Measurements from ENCODE around the gene OAT.
A peak's percentile ranks its signal among the peaks of the same experiment; 100 is the strongest.

The OAT gene

DNA sequence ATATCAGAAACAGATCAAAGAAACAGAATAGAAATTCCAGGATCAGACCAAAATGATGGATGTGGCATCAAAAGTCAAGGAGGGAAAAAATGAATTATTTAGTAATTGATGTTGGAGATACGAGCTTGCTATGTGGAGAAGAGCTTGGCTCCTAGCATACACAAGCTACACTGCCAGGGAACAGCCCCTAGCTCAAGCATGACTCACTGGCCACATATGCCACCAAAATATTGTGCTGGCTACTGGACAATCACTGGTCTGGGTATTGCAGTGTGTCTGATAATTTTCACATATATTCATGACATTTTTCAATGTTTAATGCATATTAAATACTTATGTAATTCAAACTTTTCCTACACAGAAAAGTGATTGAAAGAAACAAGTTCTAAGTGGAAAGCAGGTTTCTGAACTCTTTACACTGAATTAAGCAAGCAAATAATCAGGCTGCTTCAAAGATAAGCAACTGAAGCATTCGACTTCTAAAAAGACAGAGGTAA lies 59.3 kb downstream of the OAT start:
- no peaks in the 10 kb centered on the region for H3K36me3 ChIP-seq (ENCODE audit: control insufficient read depth in 4 of 4, insufficient read depth in 4 of 4, low read length in 3 of 4)
- ChIA-PET CTCF (no interaction called here), POLR2A (no interaction called here)
- no peak overlapping the region for H3K27ac ChIP-seq (ENCODE audit: insufficient read depth in 1 of 2, low read depth in 1 of 2, low read length in 2 of 2, poor library complexity in 1 of 2, severe bottlenecking in 2 of 2)
- no peak for DNase-seq
- peaks cover 0 to 15% (median 6%) of the 10 kb centered on the region in 5 experiments for H3K9me3 ChIP-seq (ENCODE audit: control extremely low read depth in 1 of 5, control insufficient read depth in 4 of 5, insufficient read depth in 2 of 5, low read depth in 1 of 5, low read length in 4 of 5)
- WGBS (ENCODE audit: insufficient coverage): no CpG with 5 or more reads among the region's 2 CpGs
- H3K4me1 ChIP-seq (ENCODE audit: control extremely low read depth in 1 of 4, control insufficient read depth in 4 of 4, insufficient read depth in 4 of 4, low read length in 3 of 4): peaks cover 2 to 7% (median 6%) of the 10 kb centered on the region in 4 experiments
- H3K4me3 ChIP-seq (ENCODE audit: control insufficient read depth in 1 of 7, extremely low read depth in 1 of 7, insufficient read depth in 4 of 7, low read depth in 2 of 7, low read length in 6 of 7): no peak overlapping the region
- peaks cover 0 to 2% (median 0%) of the 10 kb centered on the region in 5 experiments for H3K27me3 ChIP-seq (replicated peaks in 2 of 5; ENCODE audit: control insufficient read depth in 4 of 5, insufficient read depth in 5 of 5, low read length in 4 of 5)

DNA sequence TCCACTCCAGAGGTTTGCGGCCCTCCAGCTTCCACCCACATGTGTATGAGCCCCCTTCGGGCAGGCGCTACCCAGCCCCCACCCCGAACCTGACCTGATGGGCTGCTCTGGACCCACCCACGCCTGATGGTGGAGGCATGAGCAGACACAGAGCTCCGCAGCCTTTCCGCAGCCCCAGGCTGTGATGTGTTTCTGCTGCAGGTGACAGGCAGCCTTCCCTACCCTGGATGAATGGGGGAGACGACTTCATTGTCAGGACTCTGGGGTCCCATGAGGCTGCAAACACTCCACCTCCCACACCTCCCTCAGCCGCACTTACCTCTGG lies 61.2 kb downstream of the OAT start:
- no peak for DNase-seq
- H3K4me1 ChIP-seq (ENCODE audit: control extremely low read depth in 1 of 4, control insufficient read depth in 4 of 4, insufficient read depth in 4 of 4, low read length in 3 of 4): peaks cover 2 to 8% (median 7%) of the 10 kb centered on the region in 4 experiments
- no peaks in the 10 kb centered on the region for H3K36me3 ChIP-seq (ENCODE audit: control insufficient read depth in 4 of 4, insufficient read depth in 4 of 4, low read length in 3 of 4)
- peaks cover 0 to 15% (median 6%) of the 10 kb centered on the region in 5 experiments for H3K9me3 ChIP-seq (ENCODE audit: control extremely low read depth in 1 of 5, control insufficient read depth in 4 of 5, insufficient read depth in 2 of 5, low read depth in 1 of 5, low read length in 4 of 5)
- H3K27me3 ChIP-seq (replicated peaks in 2 of 5; ENCODE audit: control insufficient read depth in 4 of 5, insufficient read depth in 5 of 5, low read length in 4 of 5): peaks cover 0 to 2% (median 0%) of the 10 kb centered on the region in 5 experiments
- POLR2A ChIA-PET: no interaction called here
- CTCF ChIA-PET: no interaction called here
- H3K4me3 ChIP-seq (ENCODE audit: control insufficient read depth in 1 of 7, extremely low read depth in 1 of 7, insufficient read depth in 4 of 7, low read depth in 2 of 7, low read length in 6 of 7): no peak overlapping the region
- 93% methylated on average over 7 of the region's 9 CpGs for WGBS (ENCODE audit: insufficient coverage)
- H3K27ac ChIP-seq (ENCODE audit: insufficient read depth in 1 of 2, low read depth in 1 of 2, low read length in 2 of 2, poor library complexity in 1 of 2, severe bottlenecking in 2 of 2): no peak overlapping the region

- ChIA-PET CTCF (no interaction called here), POLR2A (no interaction called here)
- DNase-seq: no peak
- H3K4me3 ChIP-seq (ENCODE audit: control insufficient read depth in 1 of 7, extremely low read depth in 1 of 7, insufficient read depth in 4 of 7, low read depth in 2 of 7, low read length in 6 of 7): no peak overlapping the region
- 90% methylated on average over 12 of the region's 13 CpGs for WGBS (ENCODE audit: insufficient coverage)
- peaks cover 0 to 15% (median 6%) of the 10 kb centered on the region in 5 experiments for H3K9me3 ChIP-seq (ENCODE audit: control extremely low read depth in 1 of 5, control insufficient read depth in 4 of 5, insufficient read depth in 2 of 5, low read depth in 1 of 5, low read length in 4 of 5)
- peaks cover 2 to 8% (median 7%) of the 10 kb centered on the region in 4 experiments for H3K4me1 ChIP-seq (ENCODE audit: control extremely low read depth in 1 of 4, control insufficient read depth in 4 of 4, insufficient read depth in 4 of 4, low read length in 3 of 4)
- no peaks in the 10 kb centered on the region for H3K36me3 ChIP-seq (ENCODE audit: control insufficient read depth in 4 of 4, insufficient read depth in 4 of 4, low read length in 3 of 4)
- no peak overlapping the region for H3K27ac ChIP-seq (ENCODE audit: insufficient read depth in 1 of 2, low read depth in 1 of 2, low read length in 2 of 2, poor library complexity in 1 of 2, severe bottlenecking in 2 of 2)
- peaks cover 0 to 2% (median 0%) of the 10 kb centered on the region in 5 experiments for H3K27me3 ChIP-seq (replicated peaks in 2 of 5; ENCODE audit: control insufficient read depth in 4 of 5, insufficient read depth in 5 of 5, low read length in 4 of 5)
These were observed 61.8 kb downstream of the OAT start for GRCh38 chr10:124356701-124357560.

DNA sequence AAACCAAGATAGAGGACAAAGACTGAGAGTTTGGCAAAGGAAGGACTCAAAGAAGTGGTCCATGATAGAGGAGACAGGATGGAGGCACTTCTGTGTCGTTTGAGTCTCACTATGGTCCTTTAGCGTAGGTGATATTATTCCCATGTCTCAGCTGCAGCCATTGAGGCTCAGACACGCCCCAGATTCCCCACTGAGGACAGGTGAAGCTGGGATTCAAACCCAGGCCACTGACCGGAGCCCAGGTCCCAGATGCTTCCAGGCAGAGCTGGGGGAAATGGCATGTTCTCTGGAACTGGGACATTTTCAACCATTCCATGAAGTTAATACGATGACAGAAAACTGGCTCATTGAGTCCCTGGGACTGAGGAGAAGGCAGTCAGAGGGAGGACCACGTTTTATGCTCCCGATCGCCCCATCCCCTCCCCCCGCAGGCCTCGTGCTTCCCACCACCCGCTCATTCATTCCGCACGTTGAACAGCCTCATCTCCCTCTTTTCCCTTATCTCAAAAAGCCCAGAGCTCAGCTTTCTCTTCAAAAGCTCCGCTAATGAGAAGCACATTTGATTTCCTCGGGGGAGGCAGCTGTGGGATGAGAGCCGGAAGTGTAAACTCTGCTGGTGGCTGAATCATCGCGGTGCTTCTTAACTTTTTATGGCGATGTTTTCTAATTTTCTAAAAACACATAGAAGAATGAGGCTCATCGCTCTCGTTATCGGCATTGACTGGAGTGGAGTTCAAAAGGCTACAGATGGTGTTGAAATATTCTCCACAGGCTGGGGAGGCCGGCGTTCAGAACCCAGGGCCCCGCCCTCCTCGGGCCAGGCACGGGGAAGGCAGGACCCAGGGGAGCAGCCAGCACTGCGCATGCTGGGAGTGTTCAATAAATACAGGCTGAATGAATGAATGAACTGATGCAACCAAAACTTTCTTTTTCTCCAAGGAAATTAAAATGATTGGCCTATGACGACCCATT lies 64.0 kb downstream of the OAT start:
- Histone ChIP-seq H3K4me1 (ENCODE audit: control extremely low read depth in 1 of 4, control insufficient read depth in 4 of 4, insufficient read depth in 4 of 4, low read length in 3 of 4) (peaks cover 2 to 8% (median 7%) of the 10 kb centered on the region in 4 experiments), H3K36me3 (ENCODE audit: control insufficient read depth in 4 of 4, insufficient read depth in 4 of 4, low read length in 3 of 4) (no peaks in the 10 kb centered on the region), H3K27me3 (replicated peaks in 2 of 5; ENCODE audit: control insufficient read depth in 4 of 5, insufficient read depth in 5 of 5, low read length in 4 of 5) (peaks cover 0 to 2% (median 0%) of the 10 kb centered on the region in 5 experiments), H3K9me3 (ENCODE audit: control extremely low read depth in 1 of 5, control insufficient read depth in 4 of 5, insufficient read depth in 2 of 5, low read depth in 1 of 5, low read length in 4 of 5) (peaks cover 0 to 8% (median 2%) of the 10 kb centered on the region in 5 experiments), H3K4me3 (ENCODE audit: control insufficient read depth in 1 of 7, extremely low read depth in 1 of 7, insufficient read depth in 4 of 7, low read depth in 2 of 7, low read length in 6 of 7) (peak overlapping the region in 6 of 7 experiments; percentile 8 to 64 (median 50)), H3K27ac (ENCODE audit: insufficient read depth in 1 of 2, low read depth in 1 of 2, low read length in 2 of 2, poor library complexity in 1 of 2, severe bottlenecking in 2 of 2) (no peak overlapping the region)
- 36% methylated on average over 8 of the region's 29 CpGs for WGBS (ENCODE audit: insufficient coverage)
- ChIA-PET POLR2A (no interaction called here), CTCF (interaction anchor here (1.2 to 2.4 kb wide), 3 partner anchors 11 to 360 kb away, joined by 3 to 8 read pairs (median 3); no protein-coding TSS in a partner anchor)
- DNase-seq: peak; percentile 28 to 85 (median 75)

- H3K27ac ChIP-seq (ENCODE audit: insufficient read depth in 1 of 2, low read depth in 1 of 2, low read length in 2 of 2, poor library complexity in 1 of 2, severe bottlenecking in 2 of 2): no peak overlapping the region
- ChIA-PET CTCF (interaction anchor here (1.2 to 2.4 kb wide), 4 partner anchors 11 to 360 kb away, joined by 3 to 8 read pairs (median 3); no protein-coding TSS in a partner anchor), POLR2A (no interaction called here)
- H3K4me3 ChIP-seq (ENCODE audit: control insufficient read depth in 1 of 7, extremely low read depth in 1 of 7, insufficient read depth in 4 of 7, low read depth in 2 of 7, low read length in 6 of 7): no peak overlapping the region
- peaks cover 0 to 2% (median 0%) of the 10 kb centered on the region in 5 experiments for H3K27me3 ChIP-seq (replicated peaks in 2 of 5; ENCODE audit: control insufficient read depth in 4 of 5, insufficient read depth in 5 of 5, low read length in 4 of 5)
- WGBS (ENCODE audit: insufficient coverage): 94% methylated on average over 9 of the region's 11 CpGs
- no peak for DNase-seq
- H3K36me3 ChIP-seq (ENCODE audit: control insufficient read depth in 4 of 4, insufficient read depth in 4 of 4, low read length in 3 of 4): no peaks in the 10 kb centered on the region
- H3K9me3 ChIP-seq (ENCODE audit: control extremely low read depth in 1 of 5, control insufficient read depth in 4 of 5, insufficient read depth in 2 of 5, low read depth in 1 of 5, low read length in 4 of 5): peaks cover 0 to 3% (median 0%) of the 10 kb centered on the region in 5 experiments
- H3K4me1 ChIP-seq (ENCODE audit: control extremely low read depth in 1 of 4, control insufficient read depth in 4 of 4, insufficient read depth in 4 of 4, low read length in 3 of 4): peaks cover 2 to 8% (median 7%) of the 10 kb centered on the region in 4 experiments
These were observed 64.8 kb downstream of the OAT start for GRCh38 chr10:124353896-124354295.

DNA sequence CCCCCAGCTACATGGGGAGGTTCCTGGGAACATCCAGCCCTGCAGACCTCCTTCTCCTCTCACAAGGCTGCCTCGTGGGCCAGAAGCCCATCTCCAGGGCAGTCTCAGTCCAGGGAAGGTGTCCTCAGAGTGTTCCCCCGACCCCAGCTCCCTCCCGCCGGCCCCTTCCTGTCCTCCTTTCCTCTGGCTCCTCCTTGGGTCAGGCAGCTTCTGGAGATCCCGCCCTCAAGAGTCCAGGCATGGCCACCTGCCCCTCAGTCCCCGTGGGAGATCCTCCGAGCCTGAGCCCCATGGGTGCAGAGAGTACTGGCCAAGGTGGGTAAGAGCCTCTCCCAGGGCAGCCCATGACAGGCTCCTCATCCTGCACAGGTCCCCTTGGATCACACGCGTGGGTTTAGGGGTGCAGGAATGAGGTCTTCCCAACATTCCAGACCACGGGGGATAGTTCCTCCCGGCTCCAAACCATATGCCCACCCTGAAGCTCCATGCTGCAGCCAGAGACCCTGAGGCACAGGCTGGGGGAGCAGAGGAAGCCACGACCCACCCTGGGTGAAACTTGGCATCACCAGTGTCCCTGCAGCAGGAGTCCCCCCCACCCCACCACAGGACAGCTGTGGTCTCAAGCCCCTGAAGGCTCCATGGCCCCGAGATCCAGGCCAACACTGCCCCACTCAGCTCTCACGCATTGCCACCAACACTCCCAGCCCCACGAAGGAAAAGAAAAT lies 65.5 kb downstream of the OAT start:
- Histone ChIP-seq H3K4me1 (ENCODE audit: control extremely low read depth in 1 of 4, control insufficient read depth in 4 of 4, insufficient read depth in 4 of 4, low read length in 3 of 4) (peaks cover 2 to 8% (median 7%) of the 10 kb centered on the region in 4 experiments), H3K9me3 (ENCODE audit: control extremely low read depth in 1 of 5, control insufficient read depth in 4 of 5, insufficient read depth in 2 of 5, low read depth in 1 of 5, low read length in 4 of 5) (peaks cover 0 to 2% (median 0%) of the 10 kb centered on the region in 5 experiments), H3K27ac (ENCODE audit: insufficient read depth in 1 of 2, low read depth in 1 of 2, low read length in 2 of 2, poor library complexity in 1 of 2, severe bottlenecking in 2 of 2) (no peak overlapping the region), H3K27me3 (replicated peaks in 2 of 5; ENCODE audit: control insufficient read depth in 4 of 5, insufficient read depth in 5 of 5, low read length in 4 of 5) (peaks cover 0 to 2% (median 0%) of the 10 kb centered on the region in 5 experiments), H3K36me3 (ENCODE audit: control insufficient read depth in 4 of 4, insufficient read depth in 4 of 4, low read length in 3 of 4) (no peaks in the 10 kb centered on the region), H3K4me3 (ENCODE audit: control insufficient read depth in 1 of 7, extremely low read depth in 1 of 7, insufficient read depth in 4 of 7, low read depth in 2 of 7, low read length in 6 of 7) (no peak overlapping the region)
- DNase-seq: no peak
- 92% methylated on average over 10 of the region's 15 CpGs for WGBS (ENCODE audit: insufficient coverage)
- ChIA-PET POLR2A (no interaction called here), CTCF (interaction anchor here (1.2 to 2.4 kb wide), 4 partner anchors 12 to 359 kb away, joined by 3 to 8 read pairs (median 3); no protein-coding TSS in a partner anchor)

Measured in common myeloid progenitor, CD34-positive (primary cell).